HepG2 (cell line): Measurements from ENCODE around the gene PEPD. TPM values are rescaled to one million over a fixed set of nuclear protein-coding genes. Genes with fewer than 3 reads are reported as not detected.

Experiments
- CC2D1A ChIP-seq: sonication (generic); formaldehyde crosslinking; IDR thresholded peaks from 2 replicates; pipeline ENCODE4 v1.8.1; 2023; ENCODE audit warnings: mild to moderate bottlenecking, missing genetic modification reagents
- CCAR2 ChIP-seq: fragments of 200-400 bp; formaldehyde crosslinking; optimal IDR thresholded peaks from 2 replicates; pipeline ENCODE3; 2018; ENCODE audit warnings: low read depth, mild to moderate bottlenecking, low read length, moderate library complexity
- GATAD1 ChIP-seq: IDR thresholded peaks from 2 replicates; pipeline ENCODE4 v1.6.1; 2016; ENCODE audit warnings: missing genetic modification reagents, missing compliant biosample characterization
- KLF12 ChIP-seq: sonication (generic); formaldehyde crosslinking; IDR thresholded peaks from 2 replicates; pipeline ENCODE4 v1.4.0; 2020; ENCODE audit warnings: missing genetic modification reagents, borderline replicate concordance
- MAZ ChIP-seq, 2 experiments: sonication (generic) in 1 of 2; formaldehyde crosslinking in 1 of 2; IDR thresholded peaks; 2 replicates each; pipeline versions ENCODE4 v1.5.0 to v1.6.1; 2012 to 2020; ENCODE audit warnings: low read depth in 2 of 2, mild to moderate bottlenecking in 2 of 2, borderline replicate concordance in 1 of 2, improper control_type of control experiment in 1 of 2, low read length in 1 of 2, missing genetic modification reagents in 1 of 2, moderate library complexity in 1 of 2
- NR2F2 ChIP-seq: IDR thresholded peaks from 2 replicates; pipeline ENCODE4 v1.6.1; 2012; ENCODE audit warnings: low read depth, inconsistent platforms, borderline replicate concordance
- REXO4 ChIP-seq: sonication (generic); formaldehyde crosslinking; IDR thresholded peaks from 2 replicates; pipeline ENCODE4 v1.8.0; 2022; ENCODE audit warnings: missing genetic modification reagents, mild to moderate bottlenecking, borderline replicate concordance
- SP5 ChIP-seq: IDR thresholded peaks from 2 replicates; pipeline ENCODE4 v1.6.1; 2016; ENCODE audit warnings: low read depth, borderline replicate concordance
- USF2 ChIP-seq, 2 experiments: sonication (generic) in 1 of 2; formaldehyde crosslinking in 1 of 2; IDR thresholded peaks; 2 replicates each; pipeline versions ENCODE4 v1.5.1 to v1.6.1; 2011 to 2020; ENCODE audit warnings: borderline replicate concordance in 1 of 2, low read depth in 1 of 2, low read length in 1 of 2, mild to moderate bottlenecking in 1 of 2, missing genetic modification reagents in 1 of 2, moderate library complexity in 1 of 2
- ZBTB43 ChIP-seq: sonication (generic); formaldehyde crosslinking; conservative IDR thresholded peaks from 2 replicates; pipeline ENCODE4 v1.4.0; 2020; ENCODE audit warnings: missing genetic modification reagents
- ZGPAT ChIP-seq: IDR thresholded peaks from 2 replicates; pipeline ENCODE4 v1.6.1; 2016; ENCODE audit warnings: mild to moderate bottlenecking
- ZNF232 ChIP-seq: sonication (generic); formaldehyde crosslinking; IDR thresholded peaks from 2 replicates; pipeline ENCODE4 v1.4.0; 2020; ENCODE audit warnings: missing genetic modification reagents, borderline replicate concordance
- ZNF24 ChIP-seq: fragments of 450-650 bp; IDR thresholded peaks from 2 replicates; pipeline ENCODE4 v1.6.1; 2017; ENCODE audit warnings: antibody characterized with exemption, mild to moderate bottlenecking
- ZNF350 ChIP-seq: sonication (generic); formaldehyde crosslinking; IDR thresholded peaks from 2 replicates; pipeline ENCODE4 v1.4.0; 2020; ENCODE audit warnings: mild to moderate bottlenecking, low read depth, missing genetic modification reagents, borderline replicate concordance
- ZNF589 ChIP-seq: sonication (generic); formaldehyde crosslinking; conservative IDR thresholded peaks from 2 replicates; pipeline ENCODE4 v1.8.0; 2022; ENCODE audit warnings: mild to moderate bottlenecking, moderate library complexity, missing genetic modification reagents
- ZNF7 ChIP-seq: IDR thresholded peaks from 2 replicates; pipeline ENCODE4 v1.6.1; 2016; ENCODE audit warnings: missing biosample characterization, missing genetic modification reagents
- ZNF737 ChIP-seq: sonication (generic); formaldehyde crosslinking; IDR thresholded peaks from 2 replicates; pipeline ENCODE4 v1.5.0; 2020; ENCODE audit warnings: missing genetic modification reagents, mild to moderate bottlenecking, borderline replicate concordance
- ZNF878 ChIP-seq: sonication (generic); formaldehyde crosslinking; IDR thresholded peaks from 2 replicates; pipeline ENCODE4 v1.8.1; 2023; ENCODE audit warnings: mild to moderate bottlenecking, missing genetic modification reagents, moderate library complexity
- ZSCAN29 ChIP-seq: sonication (generic); formaldehyde crosslinking; conservative IDR thresholded peaks from 2 replicates; pipeline ENCODE4 v1.4.0; 2020; ENCODE audit warnings: mild to moderate bottlenecking, missing genetic modification reagents
- polyA plus RNA-seq, 8 experiments: library from polyadenylated mRNA; depleted of rRNA in 3 of 8; stranded (reverse) in 7 of 8; unstranded in 1 of 8; fragments of >200 nt; fragmentation: Illumina TruSeq in 4 of 8; extraction: Trizol in 4 of 8; gene quantifications; 2 replicates each; pipeline versions ENCODE4 v1.2.1 to v1.2.3, GENCODE V29; 2011 to 2016; ENCODE audit warnings: low read depth in 4 of 8, missing spikeins in 1 of 8, mixed read lengths in 1 of 8; ENCODE audit not compliant: insufficient read depth in 1 of 8
- total RNA-seq, 5 experiments: library from RNA; depleted of rRNA; stranded (reverse); fragments of >200 nt; fragmentation: Illumina TruSeq; extraction: Trizol; gene quantifications; 2 replicates each; pipeline ENCODE4 v1.2.3, GENCODE V29; 2016; ENCODE audit warnings: low read depth in 1 of 5

Gene PEPD
- total and polyA plus RNA-seq, 2 of the 13 experiments (the other 11 are each of a cell fraction or from before 2014, with no cell fraction given): 60.7 to 75.1 TPM

- TF ChIP-seq CC2D1A (CRISPR knock-in tag): no peak
- no peak for TF ChIP-seq REXO4 (CRISPR knock-in tag)
- TF ChIP-seq USF2 (IDR thresholded peaks at IDR 0.05; ENCODE audit: low read depth, low read length): no peak
- no peak for TF ChIP-seq USF2 (CRISPR knock-in tag; IDR thresholded peaks at IDR 0.05; ENCODE audit: borderline replicate concordance)
- no peak for TF ChIP-seq KLF12 (CRISPR knock-in tag)
- TF ChIP-seq ZNF24: no peak
- no peak for TF ChIP-seq ZNF878 (CRISPR knock-in tag)
- no peak for TF ChIP-seq GATAD1 (CRISPR knock-in tag)
- TF ChIP-seq NR2F2: no peak
- 0 out of 2 replicates have a peak, but pooled peaks have one; percentile 13 for TF ChIP-seq ZBTB43 (CRISPR knock-in tag)
- no peak for TF ChIP-seq ZNF7 (CRISPR knock-in tag)
- no peak for TF ChIP-seq ZNF350
- TF ChIP-seq ZNF589 (CRISPR knock-in tag): no peak
- no peak for TF ChIP-seq ZGPAT (CRISPR knock-in tag)
- TF ChIP-seq ZNF737 (CRISPR knock-in tag): no peak
- 0 out of 2 replicates have a peak, but pooled peaks have one; percentile 59 for TF ChIP-seq ZNF232 (CRISPR knock-in tag)
- TF ChIP-seq CCAR2: no peak
- TF ChIP-seq MAZ (IDR thresholded peaks at IDR 0.05; ENCODE audit: borderline replicate concordance, low read depth, low read length): no peak
- no peak for TF ChIP-seq MAZ (CRISPR knock-in tag; IDR thresholded peaks at IDR 0.05; ENCODE audit: low read depth)
- TF ChIP-seq SP5: no peak
- TF ChIP-seq ZSCAN29 (CRISPR knock-in tag): no peak
Measured at GRCh38 chr19:33402421-33403220, 119.0 kb downstream of the PEPD start (continued).
